Measurements from ENCODE around the gene RPL26. TPM values are rescaled to one million over a fixed set of nuclear protein-coding genes. Genes with fewer than 3 reads are reported as not detected.

Gene RPL26
- total RNA-seq, 1 experiment from 2014 or later = 1,369 TPM

DNA sequence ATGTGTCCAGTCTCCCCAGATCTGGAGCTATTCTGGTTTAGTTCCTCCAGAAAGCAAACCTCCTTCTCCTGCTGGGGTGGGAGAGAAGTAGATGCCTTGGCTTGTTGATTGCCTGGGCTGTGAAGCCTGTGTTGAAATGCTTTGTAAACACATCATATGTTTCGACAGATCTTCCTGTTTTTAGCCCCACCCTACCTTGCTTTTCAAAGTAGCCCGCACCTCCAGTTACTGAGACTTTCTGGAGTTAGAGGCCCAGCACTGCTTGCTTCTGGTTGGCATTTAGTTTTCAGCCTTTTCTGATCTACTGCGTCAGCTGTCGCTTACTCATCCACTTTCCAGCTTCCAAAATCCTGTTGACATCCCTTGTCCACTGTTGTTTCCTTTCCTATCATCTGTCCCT is 34.8 kb upstream of the RPL26 start:
- no TSS peak for BruUV-seq (replicated peaks)
- Histone ChIP-seq H3K4me2 (ENCODE audit: low read length) (no peak overlapping the region), H3F3A (ENCODE audit: low read length, unreplicated experiment) (no peaks in the 10 kb centered on the region), H3K27ac (ENCODE audit: low read length) (no peak overlapping the region), H3K4me1 (ENCODE audit: insufficient read depth, low read length) (no peaks in the 10 kb centered on the region), H3K79me2 (ENCODE audit: low read length) (no peaks in the 10 kb centered on the region), H3K9me3 (ENCODE audit: low read length) (no peaks in the 10 kb centered on the region), H3K36me3 (ENCODE audit: low read depth, low read length) (no peaks in the 10 kb centered on the region), H3K9ac (ENCODE audit: low read length) (no peak overlapping the region), H3K4me3 (ENCODE audit: low read length) (no peak overlapping the region), H3K27me3 (ENCODE audit: low read length) (no peaks in the 10 kb centered on the region), H2AFZ (ENCODE audit: low read length) (no peak overlapping the region), H4K20me1 (ENCODE audit: low read length) (no peaks in the 10 kb centered on the region), H3K9me2 (replicated peaks; ENCODE audit: low read length) (no peaks in the 10 kb centered on the region)
- ChIA-PET CTCF (no interaction called here), POLR2A (ENCODE audit: unreplicated experiment) (no interaction called here)
- ATAC-seq = no peak
- intact Hi-C loops (cut with micrococcal nuclease) = no loop called here
- no peak for TF ChIP-seq EZH2 (IDR thresholded peaks at IDR 0.05; ENCODE audit: low read length, unreplicated experiment)
- DNase-seq = no peak

DNA sequence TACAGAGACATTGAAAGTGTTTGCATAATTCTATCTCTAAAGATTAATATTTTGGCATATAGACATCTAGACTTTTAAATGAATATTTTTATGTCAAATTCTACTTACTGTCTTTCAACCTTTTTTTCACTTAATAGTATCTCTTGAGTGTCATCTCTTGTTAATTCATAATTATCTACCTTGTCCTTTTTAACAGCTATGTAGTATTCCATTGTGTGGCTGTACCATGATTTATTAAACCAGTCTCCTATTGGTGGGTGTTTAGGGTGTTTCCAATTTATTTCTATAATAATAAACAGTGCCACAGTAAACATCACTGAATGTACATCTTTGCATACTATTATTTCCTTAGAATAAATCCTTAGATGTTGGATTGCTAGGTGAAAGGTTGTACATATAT is 30.9 kb upstream of the RPL26 start:
- H3F3A ChIP-seq (ENCODE audit: low read length, unreplicated experiment) = no peaks in the 10 kb centered on the region
- intact Hi-C loops (cut with micrococcal nuclease) = no loop called here
- no peak for TF ChIP-seq EZH2 (IDR thresholded peaks at IDR 0.05; ENCODE audit: low read length, unreplicated experiment)
- no peak for TF ChIP-seq EZH2phosphoT487 (IDR thresholded peaks at IDR 0.05; ENCODE audit: borderline replicate concordance, low read length)
- TF ChIP-seq, protein P1, sequence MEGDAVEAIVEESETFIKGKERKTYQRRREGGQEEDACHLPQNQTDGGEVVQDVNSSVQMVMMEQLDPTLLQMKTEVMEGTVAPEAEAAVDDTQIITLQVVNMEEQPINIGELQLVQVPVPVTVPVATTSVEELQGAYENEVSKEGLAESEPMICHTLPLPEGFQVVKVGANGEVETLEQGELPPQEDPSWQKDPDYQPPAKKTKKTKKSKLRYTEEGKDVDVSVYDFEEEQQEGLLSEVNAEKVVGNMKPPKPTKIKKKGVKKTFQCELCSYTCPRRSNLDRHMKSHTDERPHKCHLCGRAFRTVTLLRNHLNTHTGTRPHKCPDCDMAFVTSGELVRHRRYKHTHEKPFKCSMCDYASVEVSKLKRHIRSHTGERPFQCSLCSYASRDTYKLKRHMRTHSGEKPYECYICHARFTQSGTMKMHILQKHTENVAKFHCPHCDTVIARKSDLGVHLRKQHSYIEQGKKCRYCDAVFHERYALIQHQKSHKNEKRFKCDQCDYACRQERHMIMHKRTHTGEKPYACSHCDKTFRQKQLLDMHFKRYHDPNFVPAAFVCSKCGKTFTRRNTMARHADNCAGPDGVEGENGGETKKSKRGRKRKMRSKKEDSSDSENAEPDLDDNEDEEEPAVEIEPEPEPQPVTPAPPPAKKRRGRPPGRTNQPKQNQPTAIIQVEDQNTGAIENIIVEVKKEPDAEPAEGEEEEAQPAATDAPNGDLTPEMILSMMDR (conservative IDR thresholded peaks at IDR 0.05; ENCODE audit: low read depth, low read length) = no peak

DNA sequence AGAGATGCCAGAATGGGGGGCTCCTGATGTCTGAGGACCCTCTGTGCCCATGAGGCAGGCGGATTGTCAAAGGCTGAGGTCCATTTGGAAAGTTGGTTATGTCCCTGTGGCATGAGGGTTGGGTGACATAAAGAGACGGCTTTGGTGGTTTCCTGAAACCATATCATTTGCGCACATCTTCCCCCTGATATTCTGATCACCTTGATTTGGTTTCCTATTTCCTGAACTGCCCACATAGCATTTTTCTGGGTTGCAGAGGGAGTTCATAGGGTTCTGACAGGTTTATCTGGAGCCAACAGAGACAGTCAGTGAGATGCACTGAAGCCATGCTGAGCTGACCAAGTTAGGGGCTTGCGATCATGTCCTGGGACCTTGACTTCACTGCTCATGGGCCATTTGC is 30.3 kb upstream of the RPL26 start:
- ATAC-seq (no peak), DNase-seq (no peak)
- no peak overlapping the region for H3K4me2 ChIP-seq (ENCODE audit: low read length)
- TF ChIP-seq, protein P1 (conservative IDR thresholded peaks at IDR 0.05; ENCODE audit: low read depth, low read length) = no peak
- H3F3A ChIP-seq (ENCODE audit: low read length, unreplicated experiment) = no peaks in the 10 kb centered on the region
- H4K20me1 ChIP-seq (ENCODE audit: low read length) = no peaks in the 10 kb centered on the region
- H3K79me2 ChIP-seq (ENCODE audit: low read length) = no peaks in the 10 kb centered on the region
- no peak overlapping the region for H3K27ac ChIP-seq (ENCODE audit: low read length)
- no peak overlapping the region for H3K4me3 ChIP-seq (ENCODE audit: low read length)
- no peaks in the 10 kb centered on the region for H3K27me3 ChIP-seq (ENCODE audit: low read length)
- H3K9me2 ChIP-seq (replicated peaks; ENCODE audit: low read length) = no peaks in the 10 kb centered on the region
- no peaks in the 10 kb centered on the region for H3K36me3 ChIP-seq (ENCODE audit: low read depth, low read length)
- BruUV-seq (replicated peaks) = no TSS peak
- H3K9ac ChIP-seq (ENCODE audit: low read length) = no peak overlapping the region
- H3K9me3 ChIP-seq (ENCODE audit: low read length) = no peaks in the 10 kb centered on the region
- POLR2A ChIA-PET (ENCODE audit: unreplicated experiment) = no interaction called here
- intact Hi-C loops (cut with micrococcal nuclease) = no loop called here
- CTCF ChIA-PET = no interaction called here
- no peak overlapping the region for H2AFZ ChIP-seq (ENCODE audit: low read length)
- peaks cover 12% of the 10 kb centered on the region for H3K4me1 ChIP-seq (ENCODE audit: insufficient read depth, low read length)

More for the DNA sequence above, 30.9 kb upstream of the RPL26 start:
- no peaks in the 10 kb centered on the region for H3K27me3 ChIP-seq (ENCODE audit: low read length)
- no peaks in the 10 kb centered on the region for H3K36me3 ChIP-seq (ENCODE audit: low read depth, low read length)
- no peaks in the 10 kb centered on the region for H3K9me3 ChIP-seq (ENCODE audit: low read length)
- DNase-seq (no peak), ATAC-seq (no peak)
- H3K9ac ChIP-seq (ENCODE audit: low read length) = no peak overlapping the region
- BruUV-seq (replicated peaks) = no TSS peak
- ChIA-PET POLR2A (ENCODE audit: unreplicated experiment) (no interaction called here), CTCF (no interaction called here)
- no peaks in the 10 kb centered on the region for H3K79me2 ChIP-seq (ENCODE audit: low read length)
- no peaks in the 10 kb centered on the region for H4K20me1 ChIP-seq (ENCODE audit: low read length)
- H3K4me2 ChIP-seq (ENCODE audit: low read length) = no peak overlapping the region
- H2AFZ ChIP-seq (ENCODE audit: low read length) = no peak overlapping the region
- H3K9me2 ChIP-seq (replicated peaks; ENCODE audit: low read length) = no peaks in the 10 kb centered on the region
- no peak overlapping the region for H3K4me3 ChIP-seq (ENCODE audit: low read length)
- no peak overlapping the region for H3K27ac ChIP-seq (ENCODE audit: low read length)
- peaks cover 8% of the 10 kb centered on the region; the same call in 1 of the 2 replicates for H3K4me1 ChIP-seq (ENCODE audit: insufficient read depth, low read length)

All from PC-3 (cell line).